GM12873 (cell line): ENCODE data around the gene RPE.

Experiments
- CTCF ChIP-seq: IDR thresholded peaks from 2 replicates; pipeline ENCODE4 v1.5.1; 2012; ENCODE audit warnings: low read depth, mild to moderate bottlenecking, moderate library complexity, low read length, control low read depth; ENCODE audit not compliant: insufficient read depth; ENCODE audit errors: missing control alignments

Gene RPE

GRCh38 chr2:210003359-210003758 is 921 bp downstream of the RPE start:
- no peak for TF ChIP-seq CTCF

- no peak for TF ChIP-seq CTCF
These were observed 2.4 kb downstream of the RPE start for GRCh38 chr2:210004881-210005280.

- TF ChIP-seq CTCF: no peak
These were observed 5.5 kb downstream of the RPE start for GRCh38 chr2:210007895-210008294.

GRCh38 chr2:210009126-210009525 is 6.7 kb downstream of the RPE start:
- TF ChIP-seq CTCF: no peak

- no peak for TF ChIP-seq CTCF
These were observed 7.5 kb downstream of the RPE start for GRCh38 chr2:210009896-210010295.

GRCh38 chr2:210020138-210020537 is 17.7 kb downstream of the RPE start:
- no peak for TF ChIP-seq CTCF

- no peak for TF ChIP-seq CTCF
These were observed 20.4 kb downstream of the RPE start for GRCh38 chr2:210022824-210023223.
